Epithelial cell of proximal tubule (primary cell): Measurements from ENCODE around the gene TENT5C. TPM values are rescaled to one million over a fixed set of nuclear protein-coding genes. Genes with fewer than 3 reads are reported as not detected.

Experiments
- DNase-seq: peaks from one replicate; pipeline ENCODE4 v3.0.0-alpha.2; 2011; ENCODE audit warnings: low read depth
- H3K4me3 ChIP-seq: 2 replicates; pipeline ENCODE4 v1.5.1; 2011; ENCODE audit warnings: low read depth, mild to moderate bottlenecking, low read length
- CTCF ChIP-seq: conservative IDR thresholded peaks from 2 replicates; pipeline ENCODE4 v1.5.1; 2012; ENCODE audit warnings: low read depth, mild to moderate bottlenecking, low read length
- total RNA-seq: library from RNA; depleted of rRNA; stranded (reverse); fragments of >200 nt; gene quantifications from 2 replicates; pipeline ENCODE4 v1.2.3, GENCODE V29; 2015

TENT5C gene
- total RNA-seq, 1 donor from 2014 or later = not detected

- no peak overlapping the region for H3K4me3 ChIP-seq
- TF ChIP-seq CTCF = no peak
- no peak for DNase-seq
These were observed 33.3 kb upstream of the TENT5C start for GRCh38 chr1:117572546-117572945.

GRCh38 chr1:117573386-117574023 is 32.3 kb upstream of the TENT5C start:
- no peak for DNase-seq
- no peak for TF ChIP-seq CTCF
- H3K4me3 ChIP-seq = no peak overlapping the region

- TF ChIP-seq CTCF = no peak
- DNase-seq = no peak
- H3K4me3 ChIP-seq = no peak overlapping the region
These were observed 31.6 kb upstream of the TENT5C start for GRCh38 chr1:117574161-117574835.

GRCh38 chr1:117575586-117576225 is 30.1 kb upstream of the TENT5C start:
- TF ChIP-seq CTCF = no peak
- DNase-seq = no peak
- H3K4me3 ChIP-seq = no peak overlapping the region

GRCh38 chr1:117576236-117576635 is 29.6 kb upstream of the TENT5C start:
- DNase-seq = no peak
- H3K4me3 ChIP-seq = no peak overlapping the region

GRCh38 chr1:117577191-117577885 is 28.5 kb upstream of the TENT5C start:
- H3K4me3 ChIP-seq = no peak overlapping the region
- TF ChIP-seq CTCF = no peak
- no peak for DNase-seq

More at GRCh38 chr1:117576236-117576635, 29.6 kb upstream of the TENT5C start:
- no peak for TF ChIP-seq CTCF
